Liver (tissue), 10 donors: Measurements from ENCODE around the gene CDC25A. TPM values are rescaled to one million over a fixed set of nuclear protein-coding genes. Genes with fewer than 3 reads are reported as not detected.

Experiments
- DNase-seq: peaks from one replicate; pipeline ENCODE4 v3.0.0-alpha.2; 2017; ENCODE audit warnings: low spot score
- H3K27ac ChIP-seq, 2 donors: one replicate each; pipeline ENCODE4 v1.7.0; 2013; ENCODE audit warnings: inconsistent platforms in 2 of 2, low read length in 2 of 2, control low read depth in 1 of 2, low read depth in 1 of 2, mild to moderate bottlenecking in 1 of 2
- H3K27me3 ChIP-seq, 4 donors: one replicate each; pipeline versions ENCODE4 v1.6.1 to v1.7.0; 2013; ENCODE audit warnings: low read length in 3 of 4, inconsistent platforms in 1 of 4, mild to moderate bottlenecking in 1 of 4, moderate library complexity in 1 of 4; ENCODE audit not compliant: control insufficient read depth in 4 of 4, insufficient read depth in 4 of 4
- H3K36me3 ChIP-seq, 4 donors: one replicate each; pipeline versions ENCODE4 v1.6.1 to v1.7.0; 2013; ENCODE audit warnings: low read length in 3 of 4, mild to moderate bottlenecking in 3 of 4, low read depth in 1 of 4, moderate library complexity in 1 of 4; ENCODE audit not compliant: control insufficient read depth in 4 of 4, insufficient read depth in 3 of 4
- H3K4me1 ChIP-seq, 4 donors: one replicate each; pipeline versions ENCODE4 v1.6.1 to v1.7.0; 2013; ENCODE audit warnings: low read length in 3 of 4, mild to moderate bottlenecking in 3 of 4, moderate library complexity in 1 of 4; ENCODE audit not compliant: control insufficient read depth in 4 of 4, insufficient read depth in 4 of 4
- H3K4me3 ChIP-seq, 3 donors: one replicate each; pipeline versions ENCODE4 v1.6.1 to v1.7.0; 2013; ENCODE audit warnings: low read length in 3 of 3, control low read depth in 1 of 3, low read depth in 1 of 3, mild to moderate bottlenecking in 1 of 3
- H3K9ac ChIP-seq, 2 donors: one replicate each; pipeline ENCODE4 v1.7.0; 2013; ENCODE audit warnings: low read length in 2 of 2, mild to moderate bottlenecking in 2 of 2, moderate library complexity in 2 of 2, control low read depth in 1 of 2, low read depth in 1 of 2
- H3K9me3 ChIP-seq, 4 donors: one replicate each; pipeline versions ENCODE4 v1.6.1 to v1.7.0; 2013; ENCODE audit warnings: low read length in 3 of 4; ENCODE audit not compliant: control insufficient read depth in 4 of 4
- EGR1 ChIP-seq, 2 donors: IDR thresholded peaks; 2 replicates each; pipeline ENCODE4 v1.6.1; 2016 to 2018; ENCODE audit warnings: antibody characterized with exemption in 2 of 2, low read depth in 2 of 2
- FOXA1 ChIP-seq: IDR thresholded peaks from 2 replicates; pipeline ENCODE4 v1.6.1; 2016; ENCODE audit warnings: antibody characterized with exemption
- FOXA2 ChIP-seq: IDR thresholded peaks from 2 replicates; pipeline ENCODE4 v1.6.1; 2016; ENCODE audit warnings: antibody characterized with exemption
- HNF4A ChIP-seq, 2 donors: conservative IDR thresholded peaks; 2 replicates each; pipeline ENCODE4 v1.6.1; 2016; ENCODE audit warnings: antibody characterized with exemption in 2 of 2, mild to moderate bottlenecking in 2 of 2
- HNF4G ChIP-seq: IDR thresholded peaks from 2 replicates; pipeline ENCODE4 v1.6.1; 2016; ENCODE audit warnings: antibody characterized with exemption
- JUND ChIP-seq, 2 donors: IDR thresholded peaks; 2 replicates each; pipeline ENCODE4 v1.6.1; 2016; ENCODE audit warnings: antibody characterized with exemption in 2 of 2
- NR2F2 ChIP-seq: IDR thresholded peaks from 2 replicates; pipeline ENCODE4 v1.6.1; 2016; ENCODE audit warnings: antibody characterized with exemption
- RAD21 ChIP-seq, 2 donors: IDR thresholded peaks; 2 replicates each; pipeline ENCODE4 v1.6.1; 2016; ENCODE audit warnings: antibody characterized with exemption in 2 of 2, mild to moderate bottlenecking in 2 of 2
- SP1 ChIP-seq: IDR thresholded peaks from 2 replicates; pipeline ENCODE4 v1.6.1; 2018; ENCODE audit warnings: antibody characterized with exemption, mild to moderate bottlenecking
- TAF1 ChIP-seq: conservative IDR thresholded peaks from 2 replicates; pipeline ENCODE4 v1.6.1; 2016; ENCODE audit warnings: antibody characterized with exemption, mild to moderate bottlenecking
- YY1 ChIP-seq: IDR thresholded peaks from 2 replicates; pipeline ENCODE4 v1.6.1; 2016; ENCODE audit warnings: antibody characterized with exemption, mild to moderate bottlenecking
- WGBS: extraction: QIAGEN DNeasy Blood & Tissue Kit; methylation state at CpG from one replicate; pipeline ENCODE4 v1.1.7; 2013; 5-methylcytosine and 5-hydroxymethylcytosine counted together
- polyA plus RNA-seq, 2 donors: library from polyadenylated mRNA; stranded (reverse) in 1 of 2; unstranded in 1 of 2; fragments of 200-250 nt in 1 of 2; fragments of >200 nt in 1 of 2; fragmentation: Nextera tagmentation in 1 of 2; extraction: Ambion mirVana in 1 of 2; gene quantifications; one replicate each; pipeline versions ENCODE4 v1.2.1 to v1.2.3, GENCODE V29; 2013 to 2015
- small RNA-seq: library from RNA; depleted of rRNA; stranded (forward); fragments of <200 nt; gene quantifications from one replicate; pipeline ENCODE3, GENCODE V24; 2014
- total RNA-seq, 2 donors: library from RNA; depleted of rRNA; stranded (reverse); fragments of >200 nt; gene quantifications; one replicate each; pipeline ENCODE4 v1.2.3, GENCODE V29; 2014
- TF ChIP-seq, protein P1 (sequence below): IDR thresholded peaks from 2 replicates; pipeline ENCODE4 v1.6.1; 2016; ENCODE audit warnings: antibody characterized with exemption
- TF ChIP-seq, protein P2 (sequence below): IDR thresholded peaks from 2 replicates; pipeline ENCODE4 v1.6.1; 2016; ENCODE audit warnings: antibody characterized with exemption
- TF ChIP-seq, protein P3 (sequence below): IDR thresholded peaks from 2 replicates; pipeline ENCODE4 v1.6.1; 2016; ENCODE audit warnings: antibody characterized with exemption, mild to moderate bottlenecking
- TF ChIP-seq, protein P4 (sequence below): IDR thresholded peaks from 2 replicates; pipeline ENCODE4 v1.6.1; 2016; ENCODE audit warnings: antibody characterized with exemption
- donor health status: healthy.
- donor health status: healthy.
- donor health status: healthy.
- donor health status: healthy.
- donor health status: healthy.

Gene CDC25A
- total and polyA plus RNA-seq, 4 donors: 0.18 to 29.6 (median 0.60) TPM

DNA sequence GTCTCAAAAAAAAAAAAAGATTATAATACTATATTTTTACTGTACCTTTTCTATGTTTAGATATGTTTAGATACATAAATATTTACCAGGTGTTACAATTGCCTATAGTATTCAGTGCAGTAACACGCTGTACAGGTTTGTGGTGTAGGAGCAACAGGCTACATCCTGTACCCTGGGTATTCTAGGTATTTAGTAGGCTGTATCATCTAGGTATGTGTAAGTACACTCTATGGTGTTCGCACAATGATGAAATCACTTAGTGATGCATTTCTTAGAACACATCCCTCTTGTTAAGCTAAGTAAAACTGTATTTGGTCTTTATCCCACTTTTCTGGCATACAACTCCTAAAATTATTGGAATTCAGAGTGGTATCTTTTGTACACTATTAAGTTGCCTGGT is 77.8 kb downstream of the CDC25A start:
- Histone ChIP-seq H3K9ac (no peak overlapping the region), H3K9me3 (no peaks in the 10 kb centered on the region), H3K36me3 (no peaks in the 10 kb centered on the region), H3K27me3 (no peaks in the 10 kb centered on the region), H3K4me1 (no peaks in the 10 kb centered on the region), H3K27ac (no peak overlapping the region), H3K4me3 (no peak overlapping the region)
- TF ChIP-seq HNF4G (no peak), JUND (IDR thresholded peaks at IDR 0.05) (no peak), HNF4A (conservative IDR thresholded peaks at IDR 0.05) (no peak), TAF1 (no peak)
- TF ChIP-seq, protein P1, sequence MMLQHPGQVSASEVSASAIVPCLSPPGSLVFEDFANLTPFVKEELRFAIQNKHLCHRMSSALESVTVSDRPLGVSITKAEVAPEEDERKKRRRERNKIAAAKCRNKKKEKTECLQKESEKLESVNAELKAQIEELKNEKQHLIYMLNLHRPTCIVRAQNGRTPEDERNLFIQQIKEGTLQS: no peak
- TF ChIP-seq, protein P2, sequence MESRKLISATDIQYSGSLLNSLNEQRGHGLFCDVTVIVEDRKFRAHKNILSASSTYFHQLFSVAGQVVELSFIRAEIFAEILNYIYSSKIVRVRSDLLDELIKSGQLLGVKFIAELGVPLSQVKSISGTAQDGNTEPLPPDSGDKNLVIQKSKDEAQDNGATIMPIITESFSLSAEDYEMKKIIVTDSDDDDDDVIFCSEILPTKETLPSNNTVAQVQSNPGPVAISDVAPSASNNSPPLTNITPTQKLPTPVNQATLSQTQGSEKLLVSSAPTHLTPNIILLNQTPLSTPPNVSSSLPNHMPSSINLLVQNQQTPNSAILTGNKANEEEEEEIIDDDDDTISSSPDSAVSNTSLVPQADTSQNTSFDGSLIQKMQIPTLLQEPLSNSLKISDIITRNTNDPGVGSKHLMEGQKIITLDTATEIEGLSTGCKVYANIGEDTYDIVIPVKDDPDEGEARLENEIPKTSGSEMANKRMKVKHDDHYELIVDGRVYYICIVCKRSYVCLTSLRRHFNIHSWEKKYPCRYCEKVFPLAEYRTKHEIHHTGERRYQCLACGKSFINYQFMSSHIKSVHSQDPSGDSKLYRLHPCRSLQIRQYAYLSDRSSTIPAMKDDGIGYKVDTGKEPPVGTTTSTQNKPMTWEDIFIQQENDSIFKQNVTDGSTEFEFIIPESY: no peak
- TF ChIP-seq, protein P3, sequence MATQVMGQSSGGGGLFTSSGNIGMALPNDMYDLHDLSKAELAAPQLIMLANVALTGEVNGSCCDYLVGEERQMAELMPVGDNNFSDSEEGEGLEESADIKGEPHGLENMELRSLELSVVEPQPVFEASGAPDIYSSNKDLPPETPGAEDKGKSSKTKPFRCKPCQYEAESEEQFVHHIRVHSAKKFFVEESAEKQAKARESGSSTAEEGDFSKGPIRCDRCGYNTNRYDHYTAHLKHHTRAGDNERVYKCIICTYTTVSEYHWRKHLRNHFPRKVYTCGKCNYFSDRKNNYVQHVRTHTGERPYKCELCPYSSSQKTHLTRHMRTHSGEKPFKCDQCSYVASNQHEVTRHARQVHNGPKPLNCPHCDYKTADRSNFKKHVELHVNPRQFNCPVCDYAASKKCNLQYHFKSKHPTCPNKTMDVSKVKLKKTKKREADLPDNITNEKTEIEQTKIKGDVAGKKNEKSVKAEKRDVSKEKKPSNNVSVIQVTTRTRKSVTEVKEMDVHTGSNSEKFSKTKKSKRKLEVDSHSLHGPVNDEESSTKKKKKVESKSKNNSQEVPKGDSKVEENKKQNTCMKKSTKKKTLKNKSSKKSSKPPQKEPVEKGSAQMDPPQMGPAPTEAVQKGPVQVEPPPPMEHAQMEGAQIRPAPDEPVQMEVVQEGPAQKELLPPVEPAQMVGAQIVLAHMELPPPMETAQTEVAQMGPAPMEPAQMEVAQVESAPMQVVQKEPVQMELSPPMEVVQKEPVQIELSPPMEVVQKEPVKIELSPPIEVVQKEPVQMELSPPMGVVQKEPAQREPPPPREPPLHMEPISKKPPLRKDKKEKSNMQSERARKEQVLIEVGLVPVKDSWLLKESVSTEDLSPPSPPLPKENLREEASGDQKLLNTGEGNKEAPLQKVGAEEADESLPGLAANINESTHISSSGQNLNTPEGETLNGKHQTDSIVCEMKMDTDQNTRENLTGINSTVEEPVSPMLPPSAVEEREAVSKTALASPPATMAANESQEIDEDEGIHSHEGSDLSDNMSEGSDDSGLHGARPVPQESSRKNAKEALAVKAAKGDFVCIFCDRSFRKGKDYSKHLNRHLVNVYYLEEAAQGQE: no peak
- TF ChIP-seq, protein P4, sequence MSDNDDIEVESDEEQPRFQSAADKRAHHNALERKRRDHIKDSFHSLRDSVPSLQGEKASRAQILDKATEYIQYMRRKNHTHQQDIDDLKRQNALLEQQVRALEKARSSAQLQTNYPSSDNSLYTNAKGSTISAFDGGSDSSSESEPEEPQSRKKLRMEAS: no peak
- 95% methylated on average over 2 of the region's 2 CpGs for WGBS
- no peak for DNase-seq

DNA sequence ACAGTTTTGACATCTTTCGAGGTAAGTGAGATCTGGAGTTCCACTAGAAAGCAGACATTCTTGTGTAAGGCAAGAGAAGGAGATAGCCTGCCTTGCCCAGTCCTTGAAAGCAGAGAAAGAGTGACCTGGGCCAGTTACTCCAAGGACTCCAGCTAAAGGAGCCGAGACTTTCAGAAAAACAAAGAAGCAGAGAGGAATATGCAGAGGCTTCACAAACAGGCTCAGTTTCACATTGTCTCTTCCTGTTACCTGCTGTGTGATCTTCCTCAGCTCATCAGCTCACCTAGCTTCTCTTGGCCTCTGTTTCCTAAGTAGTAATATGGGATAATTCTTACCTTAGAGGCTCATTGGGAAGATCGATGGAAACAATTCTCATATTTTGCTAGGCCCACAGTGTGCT is 81.0 kb downstream of the CDC25A start:
- WGBS: 90% methylated on average over 3 of the region's 3 CpGs
- Histone ChIP-seq H3K27me3 (no peaks in the 10 kb centered on the region), H3K9me3 (no peaks in the 10 kb centered on the region), H3K9ac (no peak overlapping the region), H3K4me1 (no peaks in the 10 kb centered on the region), H3K4me3 (no peak overlapping the region), H3K36me3 (no peaks in the 10 kb centered on the region), H3K27ac (no peak overlapping the region)
- TF ChIP-seq FOXA2: no peak
- TF ChIP-seq, protein P1: no peak
- no peak for TF ChIP-seq NR2F2
- no peak for TF ChIP-seq JUND (IDR thresholded peaks at IDR 0.05)
- no peak for TF ChIP-seq TAF1
- no peak for TF ChIP-seq HNF4A (conservative IDR thresholded peaks at IDR 0.05)
- TF ChIP-seq RAD21 (IDR thresholded peaks at IDR 0.05): no peak
- TF ChIP-seq HNF4G: no peak
- TF ChIP-seq, protein P4: no peak
- TF ChIP-seq EGR1 (IDR thresholded peaks at IDR 0.05; ENCODE audit: low read depth in 2 of 2): no peak
- no peak for TF ChIP-seq FOXA1
- TF ChIP-seq SP1: no peak
- TF ChIP-seq YY1: no peak
- TF ChIP-seq, protein P2: no peak
- no peak for DNase-seq

Small RNA genes lying within 50 kb of the gene (small RNA-seq; reads per million reads assigned to genes)
- 1.9 reads per million, percentile 87 among the genes with 10 or more reads in this experiment for gene MIR4443
- gene NDUFB1P1: not detected
- not detected for gene RNU7-128P
- not detected for gene SNRPFP4

Other genes with a start within 250 kb of the CDC25A start
- gene MAP4, start 172.0 kb downstream of the CDC25A start, total RNA-seq: 10 to 100 TPM; 16.6 to 33.7 TPM
- gene MAP4, start 172.0 kb downstream of the CDC25A start, polyA plus RNA-seq: 10 to 100 TPM; 27.8 to 41.4 TPM
- gene CAMP, start 35.1 kb upstream of the CDC25A start, total RNA-seq: 1 to 10 TPM in 1 of 2 donors, under 1 TPM in 1; 0.25 to 3.2 TPM
- gene CAMP, start 35.1 kb upstream of the CDC25A start, polyA plus RNA-seq: under 1 TPM in 1 of 2 donors, not detected in 1; 0.62 TPM
- 1 to 10 TPM; 2.1 to 3.3 TPM for gene ZNF589, start 52.7 kb upstream of the CDC25A start, total RNA-seq
- gene ZNF589, start 52.7 kb upstream of the CDC25A start, polyA plus RNA-seq: 1 to 10 TPM in 1 of 2 donors, under 1 TPM in 1; 0.49 to 1.0 TPM
- gene NME6, start 113.0 kb upstream of the CDC25A start, total RNA-seq: 10 to 100 TPM in 1 of 2 donors, 1 to 10 TPM in 1; 8.8 to 11.7 TPM
- 10 to 100 TPM; 10.6 to 13.4 TPM for gene NME6, start 113.0 kb upstream of the CDC25A start, polyA plus RNA-seq
- gene SPINK8, start 145.2 kb upstream of the CDC25A start, total RNA-seq: not detected
- not detected for gene SPINK8, start 145.2 kb upstream of the CDC25A start, polyA plus RNA-seq
- gene FBXW12, start 183.8 kb upstream of the CDC25A start, total RNA-seq: not detected
- not detected for gene FBXW12, start 183.8 kb upstream of the CDC25A start, polyA plus RNA-seq
- 100 to 1,000 TPM in 1 of 2 donors, 10 to 100 TPM in 1; 90.0 to 204 TPM for gene PLXNB1, start 241.7 kb upstream of the CDC25A start, total RNA-seq
- gene PLXNB1, start 241.7 kb upstream of the CDC25A start, polyA plus RNA-seq: 10 to 100 TPM; 38.1 to 55.7 TPM